Karpas-422 (cell line): ENCODE results near the gene TBCD. TPM values are rescaled to one million over a fixed set of nuclear protein-coding genes. Genes with fewer than 3 reads are reported as not detected.

ENCODE experiments used
- DNase-seq: peaks from one replicate; pipeline ENCODE4 v3.0.0-alpha.2; 2015
- H2AFZ ChIP-seq: fragments of 200-600 bp; sonication (generic); 2 replicates; pipeline ENCODE4 v1.6.1; 2014; ENCODE audit warnings: antibody characterized with exemption, low read length, mixed read lengths
- H3K27ac ChIP-seq: fragments of 200-600 bp; sonication (generic); 2 replicates; pipeline ENCODE4 v1.5.1; 2014; ENCODE audit warnings: mild to moderate bottlenecking, low read length, moderate library complexity
- H3K27me3 ChIP-seq: fragments of 200-600 bp; sonication (generic); 2 replicates; pipeline ENCODE4 v1.6.1; 2014; ENCODE audit warnings: low read length, mixed read lengths
- H3K36me3 ChIP-seq: fragments of 200-600 bp; sonication (generic); 2 replicates; pipeline ENCODE4 v1.6.1; 2014; ENCODE audit warnings: low read length, mixed read lengths; ENCODE audit not compliant: insufficient read depth
- H3K4me1 ChIP-seq: fragments of 200-600 bp; sonication (generic); 2 replicates; pipeline ENCODE4 v1.6.1; 2014; ENCODE audit warnings: mild to moderate bottlenecking, low read length, mixed read lengths
- H3K4me2 ChIP-seq: fragments of 200-600 bp; sonication (generic); 2 replicates; pipeline ENCODE4 v1.6.1; 2014; ENCODE audit warnings: low read length, low read depth, mild to moderate bottlenecking; ENCODE audit not compliant: poor library complexity, severe bottlenecking
- H3K4me3 ChIP-seq: fragments of 200-600 bp; sonication (generic); 2 replicates; pipeline ENCODE4 v1.5.1; 2014; ENCODE audit warnings: mild to moderate bottlenecking, antibody characterized with exemption, low read length, mixed read lengths
- H3K79me2 ChIP-seq: fragments of 200-600 bp; sonication (generic); 2 replicates; pipeline ENCODE4 v1.6.1; 2014; ENCODE audit warnings: mild to moderate bottlenecking, low read length, mixed read lengths
- H3K9ac ChIP-seq: fragments of 200-600 bp; sonication (generic); 2 replicates; pipeline ENCODE4 v1.6.0; 2014; ENCODE audit warnings: low read length
- H3K9me2 ChIP-seq: fragments of 200-600 bp; sonication (generic), shearing (Covaris generic); replicated peaks from 2 replicates; pipeline ENCODE4 v1.6.0; 2014; ENCODE audit warnings: mild to moderate bottlenecking, low read length, moderate library complexity; ENCODE audit not compliant: insufficient read depth
- H3K9me3 ChIP-seq: fragments of 300-700, 200-600 bp; sonication (generic); 2 replicates; pipeline ENCODE4 v1.6.1; 2014; ENCODE audit warnings: low read length, mixed read lengths
- H4K20me1 ChIP-seq: fragments of 200-600 bp; sonication (generic); 2 replicates; pipeline ENCODE4 v1.6.1; 2014; ENCODE audit warnings: mild to moderate bottlenecking, antibody characterized with exemption, low read length, low read depth; ENCODE audit not compliant: insufficient read depth
- total RNA-seq: library from RNA; depleted of rRNA; stranded (reverse); fragments of >200 nt; shearing (Covaris generic); gene quantifications from 2 replicates; pipeline ENCODE4 v1.2.3, GENCODE V29; 2014; ENCODE audit warnings: low replicate concordance

Gene TBCD
- total RNA-seq, 1 experiment from 2014 or later = 28.7 TPM

GRCh38 chr17:82858376-82859126 lies 106.7 kb downstream of the TBCD start:
- DNase-seq = no peak
- H4K20me1 ChIP-seq = no peaks in the 10 kb centered on the region
- H3K9me3 ChIP-seq = no peaks in the 10 kb centered on the region
- H3K36me3 ChIP-seq = no peaks in the 10 kb centered on the region
- H3K4me1 ChIP-seq = 0 out of 2 replicates have a peak, but pooled peaks cover 1% of the 10 kb centered on the region
- H3K27ac ChIP-seq = no peak overlapping the region
- H3K27me3 ChIP-seq = no peaks in the 10 kb centered on the region
- no peaks in the 10 kb centered on the region for H3K9me2 ChIP-seq
- H3K4me2 ChIP-seq = no peak overlapping the region
- no peak overlapping the region for H3K4me3 ChIP-seq
- peaks cover 9% of the 10 kb centered on the region; the same call in 1 of the 2 replicates for H3K79me2 ChIP-seq
- no peak overlapping the region for H2AFZ ChIP-seq
- H3K9ac ChIP-seq = no peak overlapping the region

- peaks cover 11% of the 10 kb centered on the region for H3K4me1 ChIP-seq
- no peak overlapping the region for H3K4me3 ChIP-seq
- H2AFZ ChIP-seq = no peak overlapping the region
- H3K79me2 ChIP-seq = peaks cover 9% of the 10 kb centered on the region; the same call in 1 of the 2 replicates
- no peaks in the 10 kb centered on the region for H3K36me3 ChIP-seq
- no peaks in the 10 kb centered on the region for H3K9me2 ChIP-seq
- no peaks in the 10 kb centered on the region for H3K9me3 ChIP-seq
- no peak overlapping the region for H3K4me2 ChIP-seq
- no peaks in the 10 kb centered on the region for H3K27me3 ChIP-seq
- no peak overlapping the region for H3K27ac ChIP-seq
- DNase-seq = no peak
- H4K20me1 ChIP-seq = no peaks in the 10 kb centered on the region
- no peak overlapping the region for H3K9ac ChIP-seq
Observed at GRCh38 chr17:82859431-82860403, 107.9 kb downstream of the TBCD start.

GRCh38 chr17:82860606-82861392 lies 108.9 kb downstream of the TBCD start:
- H3K4me3 ChIP-seq = no peak overlapping the region
- no peak overlapping the region for H2AFZ ChIP-seq
- H3K27ac ChIP-seq = no peak overlapping the region
- DNase-seq = no peak
- no peaks in the 10 kb centered on the region for H4K20me1 ChIP-seq
- no peaks in the 10 kb centered on the region for H3K9me2 ChIP-seq
- no peaks in the 10 kb centered on the region for H3K36me3 ChIP-seq
- H3K9me3 ChIP-seq = no peaks in the 10 kb centered on the region
- H3K9ac ChIP-seq = no peak overlapping the region
- H3K79me2 ChIP-seq = peaks cover 9% of the 10 kb centered on the region; the same call in 1 of the 2 replicates
- peaks cover 11% of the 10 kb centered on the region for H3K4me1 ChIP-seq
- H3K4me2 ChIP-seq = no peak overlapping the region
- H3K27me3 ChIP-seq = no peaks in the 10 kb centered on the region

GRCh38 chr17:82861393-82861775 lies 109.5 kb downstream of the TBCD start:
- no peak for DNase-seq
- Histone ChIP-seq H3K36me3 (no peaks in the 10 kb centered on the region), H3K27me3 (no peaks in the 10 kb centered on the region), H3K9me3 (no peaks in the 10 kb centered on the region), H2AFZ (no peak overlapping the region), H3K4me1 (peaks cover 11% of the 10 kb centered on the region), H3K79me2 (peaks cover 9% of the 10 kb centered on the region; the same call in 1 of the 2 replicates), H3K4me2 (no peak overlapping the region), H4K20me1 (no peaks in the 10 kb centered on the region), H3K27ac (no peak overlapping the region), H3K4me3 (no peak overlapping the region), H3K9me2 (no peaks in the 10 kb centered on the region), H3K9ac (no peak overlapping the region)

- H3K4me3 ChIP-seq = no peak overlapping the region
- no peak for DNase-seq
- H3K27me3 ChIP-seq = no peaks in the 10 kb centered on the region
- no peak overlapping the region for H3K27ac ChIP-seq
- H3K9me3 ChIP-seq = no peaks in the 10 kb centered on the region
- no peak overlapping the region for H3K9ac ChIP-seq
- H3K36me3 ChIP-seq = no peaks in the 10 kb centered on the region
- peaks cover 6% of the 10 kb centered on the region; the same call in 1 of the 2 replicates for H3K79me2 ChIP-seq
- peaks cover 11% of the 10 kb centered on the region for H3K4me1 ChIP-seq
- no peak overlapping the region for H2AFZ ChIP-seq
- H4K20me1 ChIP-seq = no peaks in the 10 kb centered on the region
- no peaks in the 10 kb centered on the region for H3K9me2 ChIP-seq
- no peak overlapping the region for H3K4me2 ChIP-seq
Observed at GRCh38 chr17:82862191-82862590, 110.3 kb downstream of the TBCD start.

- Histone ChIP-seq H4K20me1 (no peaks in the 10 kb centered on the region), H3K9me2 (no peaks in the 10 kb centered on the region), H3K4me1 (peaks cover 13% of the 10 kb centered on the region), H3K9ac (no peak overlapping the region), H3K9me3 (no peaks in the 10 kb centered on the region), H3K36me3 (no peaks in the 10 kb centered on the region), H3K4me3 (no peak overlapping the region), H3K79me2 (peaks cover 4% of the 10 kb centered on the region; the same call in 1 of the 2 replicates), H3K4me2 (no peak overlapping the region), H2AFZ (no peak overlapping the region), H3K27ac (no peak overlapping the region), H3K27me3 (no peaks in the 10 kb centered on the region)
- DNase-seq = no peak
Observed at GRCh38 chr17:82862737-82863382, 111.0 kb downstream of the TBCD start.

- H3K27me3 ChIP-seq = no peaks in the 10 kb centered on the region
- H3K79me2 ChIP-seq = peaks cover 4% of the 10 kb centered on the region
- H3K4me1 ChIP-seq = peaks cover 19% of the 10 kb centered on the region
- no peak overlapping the region for H3K9ac ChIP-seq
- no peak overlapping the region for H3K4me3 ChIP-seq
- no peak overlapping the region for H3K27ac ChIP-seq
- no peak overlapping the region for H3K4me2 ChIP-seq
- H2AFZ ChIP-seq = no peak overlapping the region
- DNase-seq = no peak
- no peaks in the 10 kb centered on the region for H3K9me3 ChIP-seq
- H4K20me1 ChIP-seq = no peaks in the 10 kb centered on the region
- H3K9me2 ChIP-seq = no peaks in the 10 kb centered on the region
- no peaks in the 10 kb centered on the region for H3K36me3 ChIP-seq
Observed at GRCh38 chr17:82863383-82863940, 111.6 kb downstream of the TBCD start.
